GM21619 (cell line): ENCODE results near the gene CCAR1.
"Not testable (repeated sequence)": the region's sequence is repeated elsewhere in the genome, so short reads cannot be mapped to it uniquely, and the experiment has no call there.

ENCODE experiments used
- ATAC-seq: cut with Tn5 transposase; IDR thresholded peaks from one replicate; pipeline ENCODE4 v1.9.1; 2021; ENCODE audit not compliant: unreplicated experiment

Gene CCAR1

GRCh38 chr10:68759223-68759863, 38.3 kb downstream of the CCAR1 start:
- ATAC-seq = no peak

- ATAC-seq = no peak
Measured at GRCh38 chr10:68759967-68760366, 38.9 kb downstream of the CCAR1 start.

GRCh38 chr10:68767407-68767806, 46.4 kb downstream of the CCAR1 start:
- ATAC-seq = not testable (repeated sequence)

- no peak for ATAC-seq
Measured at GRCh38 chr10:68781613-68782574, 60.9 kb downstream of the CCAR1 start.

GRCh38 chr10:68784476-68784875, 63.4 kb downstream of the CCAR1 start:
- no peak for ATAC-seq

- ATAC-seq = no peak
Measured at GRCh38 chr10:68787813-68788212, 66.8 kb downstream of the CCAR1 start.

- ATAC-seq = no peak
Measured at GRCh38 chr10:68790476-68790875, 69.4 kb downstream of the CCAR1 start.

- ATAC-seq = no peak
Measured at GRCh38 chr10:68792115-68792514, 71.1 kb downstream of the CCAR1 start.

- no peak for ATAC-seq
Measured at GRCh38 chr10:68795886-68796532, 75.0 kb downstream of the CCAR1 start.

GRCh38 chr10:68796605-68797004, 75.6 kb downstream of the CCAR1 start:
- ATAC-seq = no peak

- ATAC-seq = no peak
Measured at GRCh38 chr10:68800211-68800610, 79.2 kb downstream of the CCAR1 start.

- ATAC-seq = no peak
Measured at GRCh38 chr10:68804692-68805091, 83.7 kb downstream of the CCAR1 start.

- not testable (repeated sequence) for ATAC-seq
Measured at GRCh38 chr10:68810830-68811229, 89.8 kb downstream of the CCAR1 start.

- ATAC-seq = no peak
Measured at GRCh38 chr10:68811314-68812009, 90.4 kb downstream of the CCAR1 start.

GRCh38 chr10:68812420-68812819, 91.4 kb downstream of the CCAR1 start:
- no peak for ATAC-seq

GRCh38 chr10:68813559-68813958, 92.5 kb downstream of the CCAR1 start:
- no peak for ATAC-seq

GRCh38 chr10:68816796-68817412, 95.9 kb downstream of the CCAR1 start:
- ATAC-seq = no peak

GRCh38 chr10:68820359-68820758, 99.3 kb downstream of the CCAR1 start:
- not testable (repeated sequence) for ATAC-seq

- ATAC-seq = not testable (repeated sequence)
Measured at GRCh38 chr10:68822626-68823025, 101.6 kb downstream of the CCAR1 start.

- ATAC-seq = peak; percentile 64
Measured at GRCh38 chr10:68826764-68827591, 105.9 kb downstream of the CCAR1 start, which contains the start of gene STOX1. STOX1 (plus strand) TSS chr10:68827531; CDS start chr10:68827624, 93 bp downstream.
